Lower lobe of right lung (tissue), 2 donors: ENCODE results near the gene ZNF469. TPM values are rescaled to one million over a fixed set of nuclear protein-coding genes. Genes with fewer than 3 reads are reported as not detected.
A peak's percentile ranks its signal among the peaks of the same experiment; 100 is the strongest.

ENCODE experiments used
- ATAC-seq, 2 donors: fragments of 200-7000 bp; cut with Tn5 transposase; one replicate each; pipeline ENCODE4 v1.9.1; 2020 to 2022; ENCODE audit warnings: mild to moderate bottlenecking in 2 of 2, moderate library complexity in 2 of 2
- DNase-seq: peaks from one replicate; pipeline ENCODE4 v3.0.0-alpha.2; 2020
- H3K27ac ChIP-seq: fragments of 200-600 bp; one replicate; pipeline ENCODE4 v1.8.0; 2022
- H3K27me3 ChIP-seq: fragments of 200-600 bp; one replicate; pipeline ENCODE4 v1.8.0; 2022; ENCODE audit warnings: low read depth
- H3K36me3 ChIP-seq: fragments of 200-600 bp; one replicate; pipeline ENCODE4 v1.8.0; 2022; ENCODE audit warnings: mild to moderate bottlenecking
- H3K4me1 ChIP-seq: fragments of 200-600 bp; one replicate; pipeline ENCODE4 v1.8.0; 2022
- H3K4me3 ChIP-seq: fragments of 200-600 bp; one replicate; pipeline ENCODE4 v1.8.0; 2022; ENCODE audit warnings: mild to moderate bottlenecking
- H3K9me3 ChIP-seq: fragments of 200-600 bp; one replicate; pipeline ENCODE4 v1.8.0; 2022
- intact Hi-C: fragments of 100-400 bp; cut with DNase I; formaldehyde crosslinking; loops from one replicate; pipeline ENCODE4 v1.11.0; 2022
- total RNA-seq: library from RNA; stranded (reverse); fragmentation: NEBNext Ultra II Directional; extraction: Animal tissue kit (Norgen Biotek cat#: 25700); gene quantifications from one replicate; pipeline ENCODE4 v1.2.1, GENCODE V29; 2021
- TF ChIP-seq, protein P1 (sequence below): fragments of 200-600 bp; IDR thresholded peaks from one replicate; pipeline ENCODE4 v1.8.0; 2022; ENCODE audit warnings: antibody characterized with exemption, mild to moderate bottlenecking
- donor health status: DM: no; HTN: yes; CAD: no; lungs with severe emphysema.

The ZNF469 gene
- total RNA-seq, 1 donor from 2014 or later: 2.0 TPM

DNA sequence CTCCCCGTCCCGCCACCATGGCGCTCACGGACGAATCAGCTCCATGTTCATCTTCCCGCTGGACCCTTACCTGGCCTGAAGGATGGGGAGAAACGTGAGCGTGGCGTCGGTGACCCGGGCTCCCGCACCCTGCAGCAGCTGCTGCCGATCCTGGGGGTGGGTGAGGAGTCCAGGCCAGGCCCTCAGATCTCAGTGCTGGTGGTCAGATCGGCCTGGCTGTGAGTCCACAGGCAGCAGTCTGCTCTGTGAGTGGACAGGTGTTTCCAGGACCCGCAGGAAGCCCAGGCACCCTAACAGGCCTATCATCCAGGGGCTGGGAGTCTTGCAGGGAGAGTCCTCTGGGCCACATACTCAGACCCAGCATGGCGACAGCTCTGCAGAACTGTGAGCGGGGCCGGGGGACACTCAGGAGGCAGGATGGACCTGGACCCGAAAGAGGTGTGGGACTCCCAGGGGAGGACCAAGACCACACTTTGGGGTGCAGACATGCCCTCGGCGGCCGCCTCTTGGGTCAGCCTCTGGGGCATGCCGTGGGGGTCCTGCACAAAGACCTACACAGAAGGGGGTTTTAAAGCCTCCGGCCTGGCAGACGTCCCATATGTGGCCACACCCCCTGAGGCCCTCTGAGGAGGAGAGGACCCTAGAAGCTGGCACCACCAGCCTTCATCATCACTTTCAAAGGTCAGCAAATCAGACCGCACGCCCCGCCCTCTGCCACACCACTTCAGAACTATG is 27.2 kb upstream of the ZNF469 start:
- intact Hi-C loops: no loop called here

DNA sequence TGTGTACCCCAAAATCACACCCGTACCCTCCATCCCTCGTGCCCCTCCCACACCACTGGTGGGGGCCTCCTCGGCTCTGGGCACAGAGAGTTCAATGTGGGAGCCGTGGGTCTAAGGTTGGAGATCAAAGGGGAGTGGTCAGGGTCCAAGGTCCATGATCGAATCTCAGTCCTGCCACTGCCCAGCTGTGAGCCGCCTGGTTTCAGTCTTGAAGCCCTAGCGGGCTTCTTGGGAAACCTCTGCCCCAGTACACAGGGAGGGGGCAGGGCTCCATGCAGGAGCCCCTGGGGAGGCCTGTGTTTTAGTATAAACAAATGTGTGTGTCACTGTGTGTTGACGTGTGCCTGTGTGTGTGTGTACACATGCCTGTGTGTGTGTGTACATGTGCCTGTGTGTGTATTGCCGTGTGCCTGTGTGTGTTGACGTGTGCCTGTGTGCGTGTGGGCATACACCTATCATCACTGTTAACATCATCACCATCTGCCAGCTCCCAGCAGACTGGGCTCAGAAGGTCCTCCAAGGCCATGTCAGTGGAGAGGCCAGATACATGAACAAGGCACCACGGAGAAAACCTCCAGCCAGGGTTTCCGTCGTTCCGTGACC is 26.5 kb upstream of the ZNF469 start:
- Histone ChIP-seq H3K9me3 (no peaks in the 10 kb centered on the region), H3K27ac (no peak overlapping the region), H3K27me3 (peaks cover 4% of the 10 kb centered on the region), H3K4me3 (no peak overlapping the region), H3K4me1 (no peaks in the 10 kb centered on the region), H3K36me3 (no peaks in the 10 kb centered on the region)
- TF ChIP-seq, protein P1, sequence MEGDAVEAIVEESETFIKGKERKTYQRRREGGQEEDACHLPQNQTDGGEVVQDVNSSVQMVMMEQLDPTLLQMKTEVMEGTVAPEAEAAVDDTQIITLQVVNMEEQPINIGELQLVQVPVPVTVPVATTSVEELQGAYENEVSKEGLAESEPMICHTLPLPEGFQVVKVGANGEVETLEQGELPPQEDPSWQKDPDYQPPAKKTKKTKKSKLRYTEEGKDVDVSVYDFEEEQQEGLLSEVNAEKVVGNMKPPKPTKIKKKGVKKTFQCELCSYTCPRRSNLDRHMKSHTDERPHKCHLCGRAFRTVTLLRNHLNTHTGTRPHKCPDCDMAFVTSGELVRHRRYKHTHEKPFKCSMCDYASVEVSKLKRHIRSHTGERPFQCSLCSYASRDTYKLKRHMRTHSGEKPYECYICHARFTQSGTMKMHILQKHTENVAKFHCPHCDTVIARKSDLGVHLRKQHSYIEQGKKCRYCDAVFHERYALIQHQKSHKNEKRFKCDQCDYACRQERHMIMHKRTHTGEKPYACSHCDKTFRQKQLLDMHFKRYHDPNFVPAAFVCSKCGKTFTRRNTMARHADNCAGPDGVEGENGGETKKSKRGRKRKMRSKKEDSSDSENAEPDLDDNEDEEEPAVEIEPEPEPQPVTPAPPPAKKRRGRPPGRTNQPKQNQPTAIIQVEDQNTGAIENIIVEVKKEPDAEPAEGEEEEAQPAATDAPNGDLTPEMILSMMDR: no peak
- intact Hi-C loops: no loop called here
- no peak for DNase-seq
- no peak for ATAC-seq

More for the DNA sequence above, 27.2 kb upstream of the ZNF469 start:
- Histone ChIP-seq H3K4me3 (no peak overlapping the region), H3K4me1 (no peaks in the 10 kb centered on the region), H3K27ac (no peak overlapping the region), H3K36me3 (no peaks in the 10 kb centered on the region), H3K9me3 (no peaks in the 10 kb centered on the region), H3K27me3 (no peaks in the 10 kb centered on the region)
- TF ChIP-seq, protein P1: no peak
- ATAC-seq: no peak
- DNase-seq: peak; percentile 36

DNA sequence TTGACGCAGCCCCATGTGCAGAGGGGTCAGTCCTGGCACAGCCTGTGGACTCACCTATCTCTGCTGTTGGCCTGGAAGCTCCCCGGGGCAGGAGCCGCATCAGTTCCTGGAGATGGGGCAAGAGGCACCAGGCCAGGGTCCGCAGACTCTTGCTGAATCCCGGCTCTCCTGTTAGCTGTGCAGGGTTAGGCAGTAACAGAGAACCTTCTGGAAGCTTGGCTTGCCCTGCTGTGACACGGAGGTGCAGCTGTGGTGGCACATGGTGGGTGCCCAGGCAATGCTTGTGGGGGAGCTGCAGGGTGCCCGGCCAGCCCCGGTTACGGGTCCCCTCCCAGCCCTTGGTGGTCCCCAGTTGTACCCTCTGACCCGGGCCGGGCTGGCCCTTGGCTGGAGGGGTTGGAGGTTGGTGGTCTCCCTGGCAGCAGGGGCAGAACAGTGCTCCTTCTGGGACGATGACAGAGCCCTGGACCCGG is 26.0 kb upstream of the ZNF469 start:
- TF ChIP-seq, protein P1: no peak
- Histone ChIP-seq H3K27me3 (peaks cover 4% of the 10 kb centered on the region), H3K4me1 (no peaks in the 10 kb centered on the region), H3K36me3 (no peaks in the 10 kb centered on the region), H3K9me3 (no peaks in the 10 kb centered on the region), H3K4me3 (no peak overlapping the region), H3K27ac (no peak overlapping the region)
- intact Hi-C loops: no loop called here
- DNase-seq (peak; percentile 38), ATAC-seq (no peak)

DNA sequence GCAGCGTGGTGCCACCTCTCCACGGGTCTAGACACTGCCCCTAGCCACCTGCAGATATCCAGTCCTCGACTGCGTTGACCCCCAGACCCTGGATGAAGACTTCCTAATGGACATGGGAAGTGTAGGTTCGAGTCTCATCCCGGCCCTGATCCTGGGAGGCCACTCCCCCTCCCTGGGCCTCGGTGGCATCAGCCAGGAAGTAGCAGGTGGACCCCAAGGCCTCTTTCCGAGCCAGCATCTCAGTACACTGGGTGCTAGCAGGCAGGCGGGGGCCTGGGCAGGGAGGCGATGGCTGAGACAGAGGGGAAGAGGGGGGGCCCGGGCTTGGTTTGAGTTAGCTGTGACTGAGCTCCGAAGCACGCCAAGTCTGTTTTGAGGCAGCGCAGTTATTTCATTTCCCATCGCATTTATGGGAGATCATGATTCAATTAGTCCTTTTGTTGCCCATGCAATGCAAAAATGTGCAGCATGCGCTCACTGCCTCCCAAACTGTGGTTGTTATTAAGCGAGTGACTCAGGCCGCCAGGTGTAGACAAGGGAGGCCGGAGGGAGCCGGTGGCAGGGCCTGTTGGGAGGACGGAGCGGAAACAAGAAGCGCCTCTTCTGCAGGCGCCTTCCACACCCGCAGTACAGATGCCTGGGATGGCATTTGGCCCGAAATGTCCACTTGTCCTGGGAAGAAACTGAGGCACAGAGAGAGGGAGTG is 25.3 kb upstream of the ZNF469 start:
- Histone ChIP-seq H3K4me3 (no peak overlapping the region), H3K36me3 (no peaks in the 10 kb centered on the region), H3K9me3 (no peaks in the 10 kb centered on the region), H3K4me1 (no peaks in the 10 kb centered on the region), H3K27me3 (peaks cover 4% of the 10 kb centered on the region), H3K27ac (no peak overlapping the region)
- DNase-seq (peak; percentile 34), ATAC-seq (no peak)
- TF ChIP-seq, protein P1: no peak
- intact Hi-C loops: no loop called here

DNA sequence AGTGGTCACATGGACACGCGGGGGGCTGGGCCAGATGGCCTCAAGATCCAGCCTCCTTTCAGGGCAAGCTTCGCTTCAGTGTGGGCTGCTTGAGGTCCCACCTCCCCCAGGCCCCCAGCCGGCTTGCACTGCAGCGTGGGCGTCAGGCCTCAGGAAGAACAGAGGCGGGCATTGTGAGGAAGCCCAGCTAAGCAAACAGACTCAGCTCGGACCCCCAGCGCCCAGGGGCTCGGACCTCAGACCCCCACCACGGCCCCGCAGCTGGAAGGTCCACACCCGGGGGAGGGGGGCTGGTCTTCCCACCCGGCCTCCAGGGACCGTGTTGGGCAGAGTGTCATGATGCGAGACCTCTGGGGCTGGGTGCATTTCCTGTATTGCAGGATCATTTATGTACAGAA is 24.7 kb upstream of the ZNF469 start:
- intact Hi-C loops: no loop called here
- peak; percentile 30 for DNase-seq
- no peaks in the 10 kb centered on the region for H3K4me1 ChIP-seq
- H3K36me3 ChIP-seq: no peaks in the 10 kb centered on the region
- H3K4me3 ChIP-seq: no peak overlapping the region
- peaks cover 4% of the 10 kb centered on the region for H3K27me3 ChIP-seq
- TF ChIP-seq, protein P1: no peak
- no peak for ATAC-seq
- no peaks in the 10 kb centered on the region for H3K9me3 ChIP-seq
- H3K27ac ChIP-seq: no peak overlapping the region
